Tibial nerve (tissue), 4 donors: ENCODE data around the gene GPRC5D. TPM values are rescaled to one million over a fixed set of nuclear protein-coding genes. Genes with fewer than 3 reads are reported as not detected.

Experiments
- DNase-seq, 2 donors: peaks; one replicate each; pipeline ENCODE4 v3.0.0-alpha.2; 2019; ENCODE audit warnings: low spot score in 2 of 2
- H3K27ac ChIP-seq, 4 donors: fragments of 200-600 bp; sonication (generic) in 3 of 4; one replicate each; pipeline ENCODE4 v1.5.1; 2017 to 2019; ENCODE audit warnings: mild to moderate bottlenecking in 1 of 4
- H3K27me3 ChIP-seq, 2 donors: fragments of 200-600 bp; sonication (generic) in 1 of 2; one replicate each; pipeline versions ENCODE4 v1.5.1 to v1.6.0; 2017 to 2019
- H3K36me3 ChIP-seq, 3 donors: fragments of 200-600 bp; sonication (generic); one replicate each; pipeline ENCODE4 v1.5.1; 2018 to 2019
- H3K4me1 ChIP-seq, 4 donors: fragments of 200-600 bp; sonication (generic) in 3 of 4; one replicate each; pipeline ENCODE4 v1.5.1; 2017 to 2019
- H3K4me3 ChIP-seq, 4 donors: fragments of 200-600 bp; sonication (generic) in 3 of 4; one replicate each; pipeline ENCODE4 v1.5.1; 2017 to 2019; ENCODE audit warnings: mild to moderate bottlenecking in 1 of 4, moderate library complexity in 1 of 4
- H3K9me3 ChIP-seq, 4 donors: fragments of 200-600 bp; sonication (generic) in 3 of 4; one replicate each; pipeline ENCODE4 v1.5.1; 2017 to 2019
- CTCF ChIP-seq, 5 experiments: fragments of 200-600 bp in 3 of 5; fragments of 450-650 bp in 2 of 5; sonication (generic) in 3 of 5; IDR thresholded peaks; one replicate each; pipeline ENCODE4 v1.5.1; 2016 to 2019; ENCODE audit warnings: antibody characterized with exemption in 5 of 5, mild to moderate bottlenecking in 3 of 5, moderate library complexity in 2 of 5
- EP300 ChIP-seq, 2 donors: sonication (generic); formaldehyde crosslinking; IDR thresholded peaks; one replicate each; pipeline ENCODE4 v1.6.1; 2017; ENCODE audit warnings: antibody characterized with exemption in 2 of 2, mild to moderate bottlenecking in 1 of 2
- POLR2A ChIP-seq, 2 donors: fragments of 450-650 bp; IDR thresholded peaks; one replicate each; pipeline ENCODE4 v1.6.1; 2017; ENCODE audit warnings: antibody characterized with exemption in 2 of 2, mild to moderate bottlenecking in 2 of 2, moderate library complexity in 2 of 2
- WGBS, 2 donors: methylation state at CpG; one replicate each; pipeline ENCODE4 v1.1.5; 2018; 5-methylcytosine and 5-hydroxymethylcytosine counted together
- total RNA-seq, 4 donors: library from RNA; depleted of rRNA; stranded (reverse); fragments of >200 nt; gene quantifications; one replicate each; pipeline ENCODE4 v1.1.0, GENCODE V29; 2016

Gene GPRC5D
- total RNA-seq, 4 donors from 2014 or later: not detected

- TF ChIP-seq POLR2A (IDR thresholded peaks at IDR 0.05): no peak
- TF ChIP-seq EP300 (IDR thresholded peaks at IDR 0.05): no peak
- no peak for TF ChIP-seq CTCF (IDR thresholded peaks at IDR 0.05)
- H3K27ac ChIP-seq: no peak overlapping the region
- no peak for DNase-seq
- no peaks in the 10 kb centered on the region for H3K27me3 ChIP-seq
- 96 to 99% methylated on average over 2 of the region's 2 CpGs for WGBS, 2 donors
- H3K4me3 ChIP-seq: no peak overlapping the region
- peaks cover 0 to 33% (median 5%) of the 10 kb centered on the region in 4 donors for H3K4me1 ChIP-seq
- H3K9me3 ChIP-seq: no peaks in the 10 kb centered on the region
- peaks cover 0 to 59% (median 8%) of the 10 kb centered on the region in 3 donors for H3K36me3 ChIP-seq
Observed at GRCh38 chr12:12982331-12982730, 30.4 kb upstream of the GPRC5D start.

GRCh38 chr12:12979731-12980259 is 27.8 kb upstream of the GPRC5D start:
- DNase-seq: no peak
- no peaks in the 10 kb centered on the region for H3K27me3 ChIP-seq
- TF ChIP-seq POLR2A (IDR thresholded peaks at IDR 0.05) (no peak), CTCF (IDR thresholded peaks at IDR 0.05) (no peak), EP300 (IDR thresholded peaks at IDR 0.05) (peak in 1 of 2 donors; percentile 45)
- peaks cover 0 to 38% (median 2%) of the 10 kb centered on the region in 3 donors for H3K36me3 ChIP-seq
- 54 to 60% methylated on average over 4 of the region's 4 CpGs for WGBS, 2 donors
- no peaks in the 10 kb centered on the region for H3K9me3 ChIP-seq
- H3K4me3 ChIP-seq: no peak overlapping the region
- H3K27ac ChIP-seq: peak overlapping the region in 2 of 4 donors; percentile 63 to 80
- peaks cover 0 to 55% (median 10%) of the 10 kb centered on the region in 4 donors for H3K4me1 ChIP-seq

- peak overlapping the region in 2 of 4 donors; percentile 63 to 80 for H3K27ac ChIP-seq
- no peak for DNase-seq
- no peaks in the 10 kb centered on the region for H3K9me3 ChIP-seq
- H3K4me3 ChIP-seq: no peak overlapping the region
- peaks cover 0 to 55% (median 10%) of the 10 kb centered on the region in 4 donors for H3K4me1 ChIP-seq
- peaks cover 0 to 38% (median 2%) of the 10 kb centered on the region in 3 donors for H3K36me3 ChIP-seq
- no peaks in the 10 kb centered on the region for H3K27me3 ChIP-seq
- TF ChIP-seq POLR2A (IDR thresholded peaks at IDR 0.05) (no peak), EP300 (IDR thresholded peaks at IDR 0.05) (no peak), CTCF (IDR thresholded peaks at IDR 0.05) (no peak)
- WGBS, 2 donors: 70 to 71% methylated on average over 4 of the region's 4 CpGs
Observed at GRCh38 chr12:12979126-12979525, 27.2 kb upstream of the GPRC5D start.

- TF ChIP-seq EP300 (IDR thresholded peaks at IDR 0.05) (no peak), POLR2A (IDR thresholded peaks at IDR 0.05) (no peak), CTCF (IDR thresholded peaks at IDR 0.05) (no peak)
- WGBS, 2 donors: 87 to 90% methylated on average over 4 of the region's 4 CpGs
- peaks cover 0 to 7% (median 0%) of the 10 kb centered on the region in 4 donors for H3K9me3 ChIP-seq
- H3K27ac ChIP-seq: peak overlapping the region in 2 of 4 donors; percentile 64 to 82
- H3K27me3 ChIP-seq: no peaks in the 10 kb centered on the region
- DNase-seq: no peak
- peaks cover 2 to 50% (median 9%) of the 10 kb centered on the region in 3 donors for H3K36me3 ChIP-seq
- H3K4me3 ChIP-seq: no peak overlapping the region
- peaks cover 0 to 48% (median 10%) of the 10 kb centered on the region in 4 donors for H3K4me1 ChIP-seq
Observed at GRCh38 chr12:12977231-12977630, 25.3 kb upstream of the GPRC5D start.

GRCh38 chr12:12976366-12976765 is 24.4 kb upstream of the GPRC5D start:
- Histone ChIP-seq H3K36me3 (peaks cover 2 to 56% (median 9%) of the 10 kb centered on the region in 3 donors), H3K4me1 (peaks cover 0 to 48% (median 10%) of the 10 kb centered on the region in 4 donors), H3K27ac (peak overlapping the region; percentile 19 to 82 (median 52)), H3K9me3 (peaks cover 0 to 7% (median 0%) of the 10 kb centered on the region in 4 donors), H3K4me3 (no peak overlapping the region), H3K27me3 (no peaks in the 10 kb centered on the region)
- TF ChIP-seq EP300 (IDR thresholded peaks at IDR 0.05) (peak; percentile 23 to 91), POLR2A (IDR thresholded peaks at IDR 0.05) (peak in 1 of 2 donors; percentile 16), CTCF (IDR thresholded peaks at IDR 0.05) (no peak)
- WGBS, 2 donors: 13 to 30% methylated on average over 2 of the region's 2 CpGs
- peak in 1 of 2 donors; percentile 26 for DNase-seq
